ENCODE measurements around the gene PPFIA1. TPM values are rescaled to one million over a fixed set of nuclear protein-coding genes. Genes with fewer than 3 reads are reported as not detected.

PPFIA1 gene
- total and polyA plus RNA-seq, 2 of the 8 experiments (the other 6 are each of a cell fraction or from before 2014, with no cell fraction given) = 44.3 to 73.5 TPM

DNA sequence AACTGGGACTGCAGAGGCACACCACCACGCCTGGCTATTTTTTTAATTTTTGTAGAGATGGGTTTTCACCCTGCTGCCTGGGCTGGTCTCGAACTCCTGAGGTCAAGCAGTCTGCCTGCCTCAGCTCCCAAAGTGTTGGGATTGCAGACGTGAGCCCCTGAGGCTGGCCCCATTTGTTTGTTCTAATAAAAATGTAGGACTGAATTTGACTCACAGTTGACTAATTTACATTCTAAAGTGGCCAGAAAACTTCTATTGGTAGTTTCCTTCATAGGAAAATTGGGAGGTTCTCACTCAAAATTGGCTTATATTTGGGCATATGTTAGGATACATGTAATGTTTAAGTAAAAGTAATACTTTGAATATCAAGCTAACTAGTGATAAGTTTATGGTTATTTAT is 35.0 kb downstream of the PPFIA1 start:
- H3K9me3 ChIP-seq (ENCODE audit: insufficient read depth in 2 of 2, low read depth in 1 of 2, low read length in 1 of 2) = no peaks in the 10 kb centered on the region
- DNase-seq (ENCODE audit: low read depth in 1 of 2, low spot score in 2 of 2) (no peak), FAIRE-seq (no peak)
- H2BK20ac ChIP-seq (ENCODE audit: low read length) = no peak overlapping the region
- H2AFZ ChIP-seq (ENCODE audit: low read length) = no peak overlapping the region
- H4K5ac ChIP-seq (ENCODE audit: insufficient read length, low read depth, low read length) = no peak overlapping the region
- peaks cover 3 to 61% of the 10 kb centered on the region in 2 experiments; a peak in 2 of 4 replicates for H3K79me2 ChIP-seq (ENCODE audit: control insufficient read depth in 1 of 2, insufficient read depth in 2 of 2, low read length in 2 of 2)
- ChIA-PET CTCF (ENCODE audit: partially characterized antibody) (interaction anchor here (1.5 kb wide), 1 partner anchor 26 kb away, joined by 3 read pairs; no protein-coding TSS in a partner anchor), POLR2A (ENCODE audit: partially characterized antibody) (no interaction called here)
- no peak overlapping the region for H3K27ac ChIP-seq (ENCODE audit: low read depth, low read length)
- H3K4ac ChIP-seq (replicated peaks; ENCODE audit: insufficient read length, low read depth, low read length) = no peak overlapping the region
- H3K79me1 ChIP-seq (ENCODE audit: low read depth, low read length) = peaks cover 10% of the 10 kb centered on the region; the same call in 1 of the 2 replicates
- H4K91ac ChIP-seq (replicated peaks; ENCODE audit: insufficient read length, low read length) = no peak overlapping the region
- no peak overlapping the region for H4K8ac ChIP-seq (ENCODE audit: extremely low read depth, insufficient read depth, low read length)
- H3K9ac ChIP-seq (replicated peaks in 1 of 4; ENCODE audit: extremely low read depth in 1 of 4, low read depth in 3 of 4, low read length in 3 of 4) = no peak overlapping the region
- no peak overlapping the region for H2AK5ac ChIP-seq (ENCODE audit: low read depth, low read length)
- H3K14ac ChIP-seq (ENCODE audit: insufficient read length) = no peak overlapping the region
- H3K18ac ChIP-seq (ENCODE audit: extremely low read depth, low read length) = no peak overlapping the region
- no peaks in the 10 kb centered on the region for H3K27me3 ChIP-seq (replicated peaks in 1 of 4; ENCODE audit: control insufficient read depth in 3 of 4, extremely low read depth in 1 of 4, insufficient read depth in 3 of 4, low read length in 3 of 4)
- no peak overlapping the region for H2BK5ac ChIP-seq (ENCODE audit: low read depth, low read length)
- H3K4me1 ChIP-seq (replicated peaks in 1 of 4; ENCODE audit: control insufficient read depth in 3 of 4, insufficient read depth in 4 of 4, low read length in 3 of 4) = peaks cover 0 to 10% (median 0%) of the 10 kb centered on the region in 4 experiments; a peak in 1 of 7 replicates
- H3K23me2 ChIP-seq (ENCODE audit: low read depth, low read length) = no peaks in the 10 kb centered on the region; the same call in 1 of the 2 replicates
- 74% methylated on average over 3 of the region's 3 CpGs; no CpG with 5 or more reads in 1 of the 2 experiments for WGBS, 2 experiments (ENCODE audit: extremely low coverage in 1 of 2, insufficient coverage in 1 of 2, insufficient read length in 1 of 2, insufficient replicate concordance in 2 of 2, low coverage in 1 of 2, low lambda C conversion rate in 2 of 2, missing lambda C conversion rate in 1 of 2)
- H3K36me3 ChIP-seq (ENCODE audit: control insufficient read depth in 2 of 4, insufficient read depth in 4 of 4, low read length in 3 of 4) = no peaks in the 10 kb centered on the region; a peak in 1 of 8 replicates
- H3K4me2 ChIP-seq (ENCODE audit: insufficient read depth in 1 of 2, low read depth in 2 of 2, low read length in 2 of 2) = no peak overlapping the region
- no peak overlapping the region for H3K23ac ChIP-seq (ENCODE audit: insufficient read length)
- H3K4me3 ChIP-seq (ENCODE audit: extremely low read depth in 1 of 4, insufficient read depth in 2 of 4, low read depth in 3 of 4, low read length in 4 of 4) = no peak overlapping the region
- no peak overlapping the region for H2BK120ac ChIP-seq (replicated peaks; ENCODE audit: low read depth, low read length)
- no peak overlapping the region for H2BK12ac ChIP-seq (ENCODE audit: low read depth, low read length)
- no peak overlapping the region for H3K56ac ChIP-seq (replicated peaks; ENCODE audit: insufficient read length, low read depth, low read length)
- no peak overlapping the region for H2BK15ac ChIP-seq (ENCODE audit: low read length)
- H4K20me1 ChIP-seq (replicated peaks in 1 of 2; ENCODE audit: control insufficient read depth in 1 of 2, insufficient read depth in 2 of 2, low read length in 2 of 2) = peaks cover 7 to 22% of the 10 kb centered on the region in 2 experiments
- no peak for TF ChIP-seq PHF8 (conservative IDR thresholded peaks at IDR 0.05; ENCODE audit: low read depth, low read length)
- no peak for TF ChIP-seq CREB1 (IDR thresholded peaks at IDR 0.05)
- no peak for TF ChIP-seq SUZ12 (IDR thresholded peaks at IDR 0.05; ENCODE audit: low read length)
- TF ChIP-seq POLR2AphosphoS5 (IDR thresholded peaks at IDR 0.05; ENCODE audit: low read depth, low read length) = no peak
- no peak for TF ChIP-seq YY1 (IDR thresholded peaks at IDR 0.05; ENCODE audit: low read depth, low read length)
- TF ChIP-seq RAD21 (IDR thresholded peaks at IDR 0.05 in 1 of 2, conservative IDR thresholded peaks at IDR 0.05 in 1 of 2; ENCODE audit: low read depth in 2 of 2, low read length in 2 of 2) = no peak
- no peak for TF ChIP-seq KDM1A (IDR thresholded peaks at IDR 0.05; ENCODE audit: borderline replicate concordance, low read length)
- no peak for TF ChIP-seq TAF7 (optimal IDR thresholded peaks at IDR 0.05; ENCODE audit: borderline replicate concordance, low read depth, low read length)
- no peak for TF ChIP-seq CHD1 (IDR thresholded peaks at IDR 0.05; ENCODE audit: low read depth, low read length)
- no peak for TF ChIP-seq EGR1 (IDR thresholded peaks at IDR 0.05; ENCODE audit: borderline replicate concordance, low read depth, low read length)
- no peak for TF ChIP-seq SP1 (IDR thresholded peaks at IDR 0.05; ENCODE audit: low read depth, low read length)
- TF ChIP-seq KDM4A (IDR thresholded peaks at IDR 0.05; ENCODE audit: low read depth, low read length, severe bottlenecking) = no peak
- no peak for TF ChIP-seq POLR2A (IDR thresholded peaks at IDR 0.05; ENCODE audit: control extremely low read depth in 1 of 2, low read depth in 2 of 2, low read length in 2 of 2)
- no peak for TF ChIP-seq TBP (IDR thresholded peaks at IDR 0.05; ENCODE audit: low read depth, low read length)

Data from H1 (cell line).